OCI-LY1 (cell line): ENCODE measurements around the gene AASDH.

ENCODE experiments used
- H2AFZ ChIP-seq: fragments of 200-600 bp; sonication (generic), shearing (Covaris generic); 2 replicates; pipeline ENCODE4 v1.6.0; 2014; ENCODE audit warnings: antibody characterized with exemption, mild to moderate bottlenecking, low read length
- H3F3A ChIP-seq: fragments of 200-600 bp; sonication (generic), shearing (Covaris generic); 2 replicates; pipeline ENCODE4 v1.6.0; 2014; ENCODE audit warnings: mild to moderate bottlenecking, antibody characterized with exemption, low read length, moderate library complexity; ENCODE audit not compliant: insufficient read depth
- H3K27ac ChIP-seq: fragments of 200-600 bp; sonication (generic); 2 replicates; pipeline ENCODE4 v1.5.1; 2014; ENCODE audit warnings: low read length, mixed run types, mild to moderate bottlenecking, low read depth; ENCODE audit not compliant: poor library complexity, severe bottlenecking
- H3K27me3 ChIP-seq: fragments of 200-600 bp; sonication (generic); 2 replicates; pipeline ENCODE4 v1.6.0; 2014; ENCODE audit warnings: antibody characterized with exemption, mild to moderate bottlenecking, low read length, moderate library complexity; ENCODE audit not compliant: insufficient read depth
- H3K36me3 ChIP-seq: fragments of 200-600 bp; sonication (generic); 2 replicates; pipeline ENCODE4 v1.6.1; 2014; ENCODE audit warnings: mild to moderate bottlenecking, antibody characterized with exemption, low read length, moderate library complexity, mixed read lengths; ENCODE audit not compliant: insufficient read depth
- H3K4me1 ChIP-seq: fragments of 200-600 bp; sonication (generic); 2 replicates; pipeline ENCODE4 v1.5.1; 2014; ENCODE audit warnings: mild to moderate bottlenecking, low read length, moderate library complexity; ENCODE audit not compliant: insufficient read depth, severe bottlenecking
- H3K4me2 ChIP-seq: fragments of 200-600 bp; sonication (generic), shearing (Covaris generic); 2 replicates; pipeline ENCODE4 v1.6.1; 2014; ENCODE audit warnings: low read length
- H3K4me3 ChIP-seq: fragments of 200-600 bp; sonication (generic); 2 replicates; pipeline ENCODE4 v1.5.1; 2014; ENCODE audit warnings: low read length, low read depth, mild to moderate bottlenecking, mixed read lengths; ENCODE audit not compliant: poor library complexity, severe bottlenecking
- H3K79me2 ChIP-seq: fragments of 200-600 bp; shearing (Covaris generic); 2 replicates; pipeline ENCODE4 v1.6.1; 2016; ENCODE audit warnings: mixed run types, low read length, mixed read lengths; ENCODE audit not compliant: insufficient read depth
- H3K9ac ChIP-seq: fragments of 200-600 bp; sonication (generic), shearing (Covaris generic); 2 replicates; pipeline ENCODE4 v1.6.1; 2014; ENCODE audit warnings: mild to moderate bottlenecking, low read length, mixed read lengths
- H3K9me2 ChIP-seq: fragments of 200-600 bp; sonication (generic), shearing (Covaris generic); 2 replicates; pipeline ENCODE4 v1.6.1; 2014; ENCODE audit warnings: low read depth, mild to moderate bottlenecking, low read length, mixed read lengths
- H3K9me3 ChIP-seq: fragments of 200-600 bp; shearing (Covaris generic); 2 replicates; pipeline ENCODE4 v1.6.1; 2014; ENCODE audit warnings: low read length, mixed read lengths
- H4K20me1 ChIP-seq: fragments of 200-600 bp; sonication (generic), shearing (Covaris generic); 2 replicates; pipeline ENCODE4 v1.6.0; 2016; ENCODE audit warnings: mild to moderate bottlenecking, low read length; ENCODE audit not compliant: insufficient read depth
- CTCF ChIP-seq: fragments of 200-600 bp; sonication (generic), shearing (Covaris generic); IDR thresholded peaks from 2 replicates; pipeline ENCODE4 v1.5.1; 2017; ENCODE audit warnings: mild to moderate bottlenecking, antibody characterized with exemption, low read length, moderate library complexity, mixed read lengths
- EZH2 ChIP-seq: fragments of 200-600 bp; sonication (generic), shearing (Covaris generic); IDR thresholded peaks from 2 replicates; pipeline ENCODE4 v1.8.0; 2017; ENCODE audit warnings: borderline replicate concordance, mixed run types, mild to moderate bottlenecking, antibody characterized with exemption, low read length, moderate library complexity, mixed read lengths

AASDH gene

DNA sequence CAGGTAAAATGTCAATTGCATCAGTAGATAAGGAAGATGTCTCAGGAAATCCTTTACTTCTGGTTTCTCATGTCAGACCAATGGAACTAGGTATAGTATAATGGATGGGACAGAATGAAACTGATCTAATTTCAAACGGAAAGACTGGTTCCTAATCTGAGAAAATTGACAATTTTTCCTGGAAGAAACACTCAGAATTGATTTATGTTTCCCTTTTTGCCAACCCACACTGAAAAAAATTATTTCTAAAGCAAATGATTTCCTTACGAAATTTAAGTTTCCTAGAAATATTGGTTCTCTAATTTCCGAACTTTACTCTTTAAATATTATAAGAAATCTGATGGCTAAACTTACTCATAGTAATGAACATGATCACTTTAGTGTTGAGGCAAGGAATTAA is 29.1 kb upstream of the AASDH start:
- Histone ChIP-seq H3K27ac (no peak overlapping the region), H3K9ac (no peak overlapping the region), H3K4me3 (no peak overlapping the region), H3K4me1 (no peaks in the 10 kb centered on the region), H3K79me2 (peaks cover 97% of the 10 kb centered on the region), H3K36me3 (peaks cover 1% of the 10 kb centered on the region), H3K9me2 (no peaks in the 10 kb centered on the region), H3K27me3 (no peaks in the 10 kb centered on the region), H3K4me2 (no peak overlapping the region), H4K20me1 (peaks cover 11% of the 10 kb centered on the region), H2AFZ (no peak overlapping the region), H3F3A (no peaks in the 10 kb centered on the region), H3K9me3 (no peaks in the 10 kb centered on the region)
- TF ChIP-seq CTCF (no peak), EZH2 (no peak)

- H3K27me3 ChIP-seq = no peaks in the 10 kb centered on the region
- no peaks in the 10 kb centered on the region for H3K4me1 ChIP-seq
- TF ChIP-seq CTCF = no peak
- no peak for TF ChIP-seq EZH2
- no peak overlapping the region for H3K9ac ChIP-seq
- no peak overlapping the region for H3K4me3 ChIP-seq
- no peaks in the 10 kb centered on the region for H3K9me3 ChIP-seq
- no peaks in the 10 kb centered on the region for H3K9me2 ChIP-seq
- H2AFZ ChIP-seq = no peak overlapping the region
- H4K20me1 ChIP-seq = peaks cover 6% of the 10 kb centered on the region; the same call in 1 of the 2 replicates
- no peak overlapping the region for H3K4me2 ChIP-seq
- peaks cover 97% of the 10 kb centered on the region for H3K79me2 ChIP-seq
- H3K27ac ChIP-seq = no peak overlapping the region
- no peaks in the 10 kb centered on the region for H3F3A ChIP-seq
- no peaks in the 10 kb centered on the region for H3K36me3 ChIP-seq
Observed at GRCh38 chr4:56414135-56414670, 26.9 kb upstream of the AASDH start.

GRCh38 chr4:56410247-56411062 is 23.2 kb upstream of the AASDH start:
- Histone ChIP-seq H3K4me2 (no peak overlapping the region), H3K27me3 (no peaks in the 10 kb centered on the region), H3K4me1 (no peaks in the 10 kb centered on the region), H4K20me1 (peaks cover 3% of the 10 kb centered on the region; the same call in 1 of the 2 replicates), H3K36me3 (peaks cover 25% of the 10 kb centered on the region), H3K9ac (no peak overlapping the region), H3K9me3 (no peaks in the 10 kb centered on the region), H3K4me3 (no peak overlapping the region), H2AFZ (no peak overlapping the region), H3K79me2 (peaks cover 67% of the 10 kb centered on the region), H3K27ac (no peak overlapping the region), H3K9me2 (no peaks in the 10 kb centered on the region), H3F3A (no peaks in the 10 kb centered on the region)
- TF ChIP-seq EZH2 = no peak
